NCI-H748 (cell line): ENCODE measurements around the gene JPT1.
"Not testable (repeated sequence)": the region's sequence is repeated elsewhere in the genome, so short reads cannot be mapped to it uniquely, and the experiment has no call there.

Experiments
- DNase-seq: peaks from one replicate; lab custom pipeline; 2025; ENCODE audit not compliant: unreplicated experiment; lab: John Stamatoyannopoulos, UW

Gene JPT1

GRCh38 chr17:75130632-75131277 is 23.6 kb downstream of the JPT1 start:
- peak; percentile 52 for DNase-seq

- no peak for DNase-seq
Measured at GRCh38 chr17:75130059-75130631, 24.2 kb downstream of the JPT1 start.

- no peak for DNase-seq
Measured at GRCh38 chr17:75129576-75129975, 24.7 kb downstream of the JPT1 start.

GRCh38 chr17:75128694-75129505 is 25.4 kb downstream of the JPT1 start:
- no peak for DNase-seq

- not testable (repeated sequence) for DNase-seq
Measured at GRCh38 chr17:75127936-75128335, 26.4 kb downstream of the JPT1 start.

- no peak for DNase-seq
Measured at GRCh38 chr17:75126954-75127353, 27.4 kb downstream of the JPT1 start.

GRCh38 chr17:75125984-75126383 is 28.3 kb downstream of the JPT1 start:
- DNase-seq: no peak

GRCh38 chr17:75124819-75125162 is 29.5 kb downstream of the JPT1 start:
- DNase-seq: no peak

- DNase-seq: peak; percentile 17
Measured at GRCh38 chr17:75124041-75124818, 30.1 kb downstream of the JPT1 start.

GRCh38 chr17:75118307-75118706 is 36.0 kb downstream of the JPT1 start:
- DNase-seq: no peak

GRCh38 chr17:75116737-75117136 is 37.6 kb downstream of the JPT1 start:
- DNase-seq: no peak

GRCh38 chr17:75115555-75115954 is 38.8 kb downstream of the JPT1 start:
- DNase-seq: no peak

- no peak for DNase-seq
Measured at GRCh38 chr17:75114552-75115314, 39.6 kb downstream of the JPT1 start.

- peak; percentile 75 for DNase-seq
Measured at GRCh38 chr17:75113798-75114551, 40.3 kb downstream of the JPT1 start.

- DNase-seq: no peak
Measured at GRCh38 chr17:75111777-75112335, 42.5 kb downstream of the JPT1 start.

- DNase-seq: no peak
Measured at GRCh38 chr17:75110234-75110937, 43.9 kb downstream of the JPT1 start.

- peak; percentile 87 for DNase-seq
Measured at GRCh38 chr17:75109407-75110233, 44.7 kb downstream of the JPT1 start, which contains the start of gene ARMC7. Gene ARMC7, plus strand, starts transcription at chr17:75109969. Its CDS starts 320 bp downstream, at chr17:75110289.

GRCh38 chr17:75109046-75109406 is 45.3 kb downstream of the JPT1 start:
- DNase-seq: peak; percentile 13
